T-helper 2 cell (primary cell): Measurements from ENCODE around the gene PLXNA2.

Source experiments
- DNase-seq, 5 experiments: peaks; one replicate each; pipeline versions ENCODE4 v3.0.0 to v3.0.0-alpha.2; 2012 to 2022

PLXNA2 gene

DNA sequence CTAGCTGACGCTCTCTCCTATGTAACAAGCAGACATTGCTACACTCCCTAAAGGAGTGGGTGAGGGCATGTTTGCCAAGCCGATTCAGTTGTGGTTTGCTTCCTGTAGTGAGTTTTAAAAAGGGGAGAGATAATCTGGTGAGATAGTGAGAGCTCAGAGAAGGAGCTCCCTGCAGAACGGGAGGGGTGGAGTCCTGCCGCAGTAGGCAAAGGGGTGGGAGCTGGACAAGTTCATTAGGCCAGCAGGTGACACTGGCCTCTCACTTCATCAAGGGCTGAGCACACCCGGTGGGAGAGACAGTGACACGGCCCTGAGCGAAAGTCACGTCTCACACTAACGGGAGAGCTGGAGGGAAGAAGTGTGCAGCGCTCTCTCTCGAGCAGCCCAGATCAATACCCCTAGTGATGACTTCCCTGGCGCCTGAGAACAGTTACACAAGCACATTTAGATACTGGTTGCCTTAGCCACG is 189.2 kb downstream of the PLXNA2 start:
- no peak for DNase-seq

DNA sequence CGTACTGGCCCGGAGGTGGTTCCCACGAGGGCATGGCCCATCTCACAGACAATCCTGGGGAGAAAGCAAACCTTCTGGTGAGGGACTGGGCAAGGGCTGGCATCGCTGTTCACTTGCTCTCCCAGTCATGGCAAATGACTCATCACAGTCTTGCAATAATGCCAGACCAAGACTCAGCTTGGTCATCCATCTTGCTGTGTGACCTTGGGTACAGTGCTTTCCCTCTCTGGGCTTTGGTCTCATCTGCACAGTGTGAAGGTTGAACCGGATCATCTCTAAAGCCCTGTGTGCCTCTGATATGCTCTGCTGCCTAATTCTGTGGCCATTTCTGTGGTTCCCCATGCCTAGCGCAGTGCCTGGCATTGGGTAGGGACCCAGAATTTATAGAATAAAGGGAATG is 189.7 kb downstream of the PLXNA2 start:
- DNase-seq: no peak

DNA sequence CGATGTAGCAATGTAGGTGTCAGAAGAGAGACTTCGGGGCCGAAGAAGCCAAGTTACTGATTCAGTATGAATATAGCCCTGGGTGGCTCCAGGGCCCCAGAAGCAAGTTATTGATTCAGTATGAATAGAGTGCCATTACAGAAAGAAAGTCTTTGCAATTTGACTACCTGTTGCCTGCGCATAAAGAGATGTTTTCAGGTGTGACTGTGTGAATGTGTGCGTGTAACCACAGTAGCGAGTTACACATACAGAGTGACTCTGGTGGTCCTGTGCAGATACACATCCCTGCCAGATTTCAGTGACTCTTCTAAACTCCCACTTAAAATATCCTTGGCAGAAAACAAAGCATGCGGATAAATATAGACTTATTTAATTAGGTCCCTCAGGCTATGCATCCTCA is 190.5 kb downstream of the PLXNA2 start:
- no peak for DNase-seq

DNA sequence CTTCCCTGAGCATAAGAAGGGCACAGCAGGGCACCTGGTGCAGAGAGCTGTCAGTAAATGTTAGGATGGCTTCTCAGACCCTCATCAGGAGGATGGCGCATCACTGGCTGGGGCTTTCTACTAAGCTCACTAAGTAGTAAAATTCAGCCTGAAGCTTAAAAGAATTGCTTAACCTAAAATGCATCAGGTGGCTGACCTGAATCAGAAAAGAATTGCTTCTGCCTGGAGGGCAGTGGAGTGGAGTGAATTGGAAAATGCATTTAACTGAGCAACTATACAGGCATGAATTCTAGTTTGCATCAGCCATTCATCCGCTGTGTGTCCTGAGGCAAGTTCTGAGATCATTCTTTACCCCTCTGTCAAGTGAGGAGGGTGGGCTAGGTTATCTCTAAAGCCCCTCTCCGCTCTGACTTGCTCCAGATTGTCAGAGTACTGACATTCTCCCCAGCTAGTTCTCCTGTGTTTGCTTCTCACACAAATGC is 191.2 kb downstream of the PLXNA2 start:
- no peak for DNase-seq

DNA sequence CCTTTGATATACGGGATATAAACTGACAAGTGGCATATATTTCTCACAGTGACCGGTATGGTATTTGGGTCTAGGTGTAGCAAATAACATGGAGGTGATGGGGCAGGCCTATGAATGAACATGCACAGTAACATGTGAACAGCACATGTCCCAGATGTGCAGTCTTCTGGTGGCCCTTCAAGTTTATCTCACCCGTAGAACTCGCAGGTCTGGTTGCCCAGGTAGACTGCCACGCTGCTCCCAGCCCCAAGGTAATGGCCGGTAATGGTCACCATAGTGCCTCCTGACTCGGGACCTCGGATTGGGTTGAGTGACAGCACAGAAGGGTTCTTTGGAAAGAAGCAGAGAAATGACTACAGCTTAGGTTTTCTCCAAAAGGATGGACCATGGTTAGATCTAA is 192.0 kb downstream of the PLXNA2 start:
- DNase-seq: no peak

DNA sequence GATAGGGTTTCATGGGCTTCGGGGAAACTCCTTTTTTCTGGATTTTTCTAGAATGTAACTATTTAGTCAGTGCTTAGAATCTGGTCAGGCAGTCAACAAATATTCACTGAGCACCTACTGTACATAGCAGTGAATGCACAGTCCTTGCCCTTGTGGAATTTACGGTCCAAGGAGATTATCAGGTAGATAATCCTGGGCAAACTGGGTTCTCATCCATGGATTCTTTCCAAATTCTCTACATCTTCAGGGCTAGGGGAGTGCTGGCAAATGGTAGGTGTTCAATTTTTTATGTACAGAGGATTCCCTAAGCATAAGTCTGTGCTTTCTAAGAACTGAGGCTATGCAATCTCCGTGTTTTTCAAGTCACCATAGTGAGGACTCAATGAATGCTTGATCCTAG is 192.5 kb downstream of the PLXNA2 start:
- no peak for DNase-seq

DNA sequence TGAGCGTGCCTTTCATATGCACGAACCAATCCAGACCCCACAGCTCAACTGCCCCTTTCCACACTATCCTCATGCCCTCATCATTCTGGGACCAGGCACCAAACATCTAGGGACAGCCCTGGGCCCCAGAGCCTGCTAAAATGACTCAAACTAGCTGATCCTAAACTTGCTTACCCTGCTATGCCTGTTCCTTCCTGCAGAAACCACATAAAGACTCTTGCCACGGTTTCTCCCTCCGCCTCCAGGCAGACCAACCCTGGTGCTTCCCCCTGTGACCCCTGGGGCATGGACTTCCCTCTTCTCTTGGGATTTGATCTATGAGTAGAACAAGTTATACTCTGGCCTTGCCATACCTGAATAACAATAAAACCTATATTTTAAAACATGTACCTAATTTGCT is 195.3 kb downstream of the PLXNA2 start:
- DNase-seq: no peak

DNA sequence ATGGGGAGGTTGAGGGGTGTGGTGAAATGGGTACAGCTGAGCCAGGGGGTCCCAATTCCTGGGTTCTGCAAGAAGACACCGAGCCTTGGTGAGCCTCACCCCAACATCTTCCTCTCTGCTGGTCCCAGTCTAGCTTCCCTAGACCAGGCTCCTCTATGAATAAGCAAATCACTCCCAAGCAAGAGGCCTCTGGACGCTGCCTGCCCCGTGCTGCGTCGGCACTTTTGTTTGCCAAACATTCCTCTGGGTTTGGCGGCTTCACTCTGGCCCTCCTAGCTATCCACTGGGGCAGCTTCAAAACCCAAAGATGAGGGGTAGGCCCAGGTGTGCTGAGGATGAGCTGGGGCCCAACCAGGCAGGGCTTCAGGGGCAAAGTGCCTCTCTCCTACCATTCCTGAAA is 196.2 kb downstream of the PLXNA2 start:
- no peak for DNase-seq

GRCh38 chr1:208047476-208047934 is 196.7 kb downstream of the PLXNA2 start:
- no peak for DNase-seq

DNA sequence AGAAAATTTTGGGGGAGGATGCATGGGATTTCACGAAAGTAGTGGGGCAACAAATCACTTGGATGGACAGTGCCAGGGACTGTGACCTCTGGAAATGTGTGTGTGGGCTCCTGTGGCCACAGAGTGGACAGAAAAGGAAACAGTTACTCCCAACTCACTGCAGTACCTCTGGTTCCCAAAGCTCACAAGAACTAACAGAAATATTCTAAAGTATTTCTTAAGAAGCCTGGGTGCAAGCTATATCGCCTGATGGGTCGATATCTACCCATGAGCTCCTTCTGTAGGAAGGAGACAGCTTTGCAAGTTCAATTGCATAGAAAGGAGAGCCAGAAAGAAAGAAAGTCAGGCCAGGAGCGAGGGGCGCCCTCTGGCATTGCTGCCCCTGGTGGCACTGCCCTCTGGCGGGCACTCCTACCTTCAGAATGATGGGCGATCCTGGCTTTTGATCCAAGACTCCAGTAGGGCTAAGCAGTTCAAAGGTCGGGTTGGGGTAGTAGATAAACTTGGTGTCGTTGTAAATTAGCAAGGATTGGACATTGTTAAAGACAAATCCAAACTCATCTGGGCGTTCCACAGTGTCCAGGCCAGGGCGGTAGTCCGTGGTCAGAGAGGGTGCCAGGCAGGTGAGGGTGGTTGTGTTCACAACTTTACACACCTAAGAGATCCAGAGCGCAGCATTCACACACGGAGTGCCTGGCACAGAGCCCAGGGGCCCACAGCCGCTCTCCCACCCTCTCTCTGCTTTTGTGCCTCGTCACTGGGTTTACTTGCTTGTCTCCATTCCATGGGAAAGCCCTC is 198.5 kb downstream of the PLXNA2 start:
- DNase-seq: no peak

DNA sequence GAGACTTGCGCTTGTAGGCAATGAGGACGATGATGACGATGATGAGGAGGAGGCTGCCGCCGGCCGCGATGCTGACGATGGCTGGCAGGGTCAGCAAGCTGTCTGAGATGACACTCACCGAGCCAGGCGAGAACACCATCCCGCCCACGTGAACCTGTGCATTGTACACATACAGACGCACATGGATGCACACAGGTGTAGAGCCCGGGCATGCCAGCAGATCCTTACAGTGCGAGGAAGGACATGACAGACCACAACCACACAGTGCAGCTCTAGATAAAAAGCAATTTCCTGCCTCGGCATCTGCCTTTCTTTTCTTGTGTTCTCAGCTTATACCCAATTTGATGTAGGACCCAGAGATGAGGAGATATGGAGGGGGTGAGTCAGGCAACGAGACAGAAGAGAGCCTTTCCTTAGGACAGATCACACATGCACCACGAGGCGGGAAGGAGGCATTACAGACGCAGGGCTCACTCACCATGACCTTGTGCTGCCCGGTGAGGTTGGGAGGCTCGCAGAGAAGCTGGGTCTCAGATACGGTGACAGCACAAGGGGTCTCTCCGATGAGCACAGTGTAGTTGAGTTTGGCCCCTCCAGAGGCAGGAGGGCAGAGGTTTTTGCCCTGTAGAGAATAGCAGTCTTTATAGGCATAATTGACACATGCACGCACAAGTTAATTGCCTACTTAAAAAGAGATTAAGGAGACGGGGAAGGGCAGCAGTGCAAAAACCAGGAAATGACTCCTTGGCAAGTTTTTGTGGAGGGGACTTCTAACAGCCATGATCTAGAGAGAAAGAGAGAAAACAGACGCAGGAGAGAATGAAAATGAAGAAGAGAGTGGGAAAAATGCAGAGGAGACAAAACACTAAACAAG is 199.4 kb downstream of the PLXNA2 start:
- DNase-seq: peak in 1 of 5 experiments; percentile 49

DNA sequence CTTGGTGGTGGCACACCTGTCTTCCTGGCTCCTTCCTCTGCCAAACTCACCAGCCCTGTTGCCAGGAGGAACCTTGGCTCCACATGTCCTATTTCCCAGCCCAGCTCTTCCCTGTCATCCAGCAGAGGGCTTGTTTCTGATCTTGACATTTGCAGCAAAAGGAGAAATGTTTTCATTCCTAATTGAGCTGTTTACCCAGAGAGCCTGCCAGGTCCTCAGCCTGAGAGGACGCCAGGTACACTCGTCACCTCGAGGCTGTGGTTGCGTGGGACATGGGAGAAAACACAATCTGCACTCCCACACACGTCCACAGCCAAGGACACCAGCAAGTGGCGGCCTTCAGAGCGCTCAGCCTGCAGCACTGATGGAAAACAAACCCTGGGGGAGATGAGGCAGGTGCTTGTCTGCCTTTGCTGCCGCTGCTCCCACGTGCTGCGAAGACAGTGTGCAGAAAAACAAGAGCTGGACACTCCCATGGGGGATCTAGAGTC is 200.4 kb downstream of the PLXNA2 start:
- DNase-seq: no peak

GRCh38 chr1:208042868-208043267 is 201.3 kb downstream of the PLXNA2 start:
- no peak for DNase-seq

GRCh38 chr1:208042041-208042615 is 202.1 kb downstream of the PLXNA2 start:
- DNase-seq: no peak

GRCh38 chr1:208041505-208041904 is 202.7 kb downstream of the PLXNA2 start:
- no peak for DNase-seq

DNA sequence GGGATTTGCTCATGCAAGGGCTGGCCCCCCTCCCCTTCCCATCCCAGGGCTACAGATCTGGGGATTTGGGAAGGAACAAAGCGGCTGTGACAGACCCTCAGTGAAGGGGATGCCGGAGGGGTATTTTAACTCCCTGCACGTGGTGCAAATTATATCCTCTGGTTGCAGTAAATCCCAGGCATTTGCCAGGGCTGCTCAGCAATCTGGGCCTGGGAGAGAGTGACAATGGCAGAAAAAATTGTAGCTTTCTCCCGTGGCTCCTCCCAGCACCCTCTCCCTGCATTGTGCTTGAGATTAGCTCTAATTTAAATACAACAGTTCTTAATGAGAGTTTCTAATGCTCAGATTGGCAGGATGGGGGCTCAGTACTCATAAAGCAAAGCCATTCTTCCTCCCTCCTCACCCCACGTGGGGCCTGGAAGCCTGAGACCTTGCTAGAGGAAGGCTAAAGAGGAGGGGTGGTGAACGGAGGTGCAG is 203.3 kb downstream of the PLXNA2 start:
- no peak for DNase-seq

- no peak for DNase-seq
Observed at GRCh38 chr1:208039536-208040332, 204.4 kb downstream of the PLXNA2 start.

DNA sequence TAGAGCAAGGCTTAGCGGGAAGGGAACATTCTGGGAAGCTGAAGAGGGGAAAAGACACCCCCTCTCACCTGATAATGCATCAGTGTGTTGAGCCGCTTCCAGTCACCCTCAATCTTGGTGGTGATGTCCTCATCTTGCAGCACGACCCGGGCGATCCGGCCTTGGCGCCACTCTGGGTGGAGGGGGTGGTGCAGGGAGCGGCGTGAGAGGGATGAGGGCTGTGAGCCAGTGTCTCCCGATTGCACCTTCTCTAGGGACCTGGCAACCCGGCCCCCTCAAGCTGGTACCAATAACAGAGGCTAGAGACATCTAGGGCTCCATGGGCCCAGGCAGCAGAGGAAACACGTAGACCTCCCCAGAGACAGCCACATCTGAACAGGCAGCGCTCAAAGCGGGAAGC is 205.9 kb downstream of the PLXNA2 start:
- no peak for DNase-seq

DNA sequence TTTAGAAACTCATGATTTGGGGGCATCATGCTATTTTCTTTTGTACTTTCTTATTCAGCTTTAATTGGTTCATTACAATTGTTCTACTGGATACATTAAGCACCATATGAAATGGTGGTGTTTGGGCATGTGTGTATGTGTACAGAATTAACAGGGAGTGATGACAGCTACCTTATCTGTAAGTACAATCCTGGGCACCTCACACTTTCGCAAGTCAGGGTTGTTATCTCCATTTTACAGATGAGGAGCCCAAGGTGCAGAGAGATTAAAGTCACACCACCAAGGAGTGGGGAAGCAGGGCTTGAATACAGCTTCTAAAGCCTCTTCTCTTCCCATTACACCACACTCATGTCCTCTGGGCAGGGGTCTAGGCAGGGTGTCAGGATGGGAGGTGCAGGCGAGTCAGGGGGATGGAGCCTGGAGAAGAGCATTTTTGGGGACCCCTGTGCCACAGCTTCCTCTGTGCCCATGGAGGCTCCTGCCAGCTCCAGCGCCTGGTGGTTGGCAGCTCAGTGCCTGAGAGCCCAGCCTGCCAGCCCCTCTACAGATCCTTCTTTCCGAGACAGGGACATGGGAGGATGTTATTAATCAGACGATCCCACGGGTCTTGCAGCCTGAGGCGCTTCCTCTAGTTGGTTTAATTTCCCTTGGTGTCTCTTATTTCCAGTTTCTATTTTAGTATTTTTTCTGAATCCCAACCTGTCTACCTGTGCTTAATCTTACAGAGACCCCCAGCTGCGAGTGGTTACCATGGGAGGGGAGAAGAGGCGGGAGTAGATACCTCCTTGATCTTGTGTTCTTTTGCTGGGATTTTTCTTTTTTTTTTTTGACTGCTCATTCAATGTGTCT is 207.0 kb downstream of the PLXNA2 start:
- DNase-seq: no peak

- DNase-seq: no peak
Observed at GRCh38 chr1:208036106-208036808, 207.9 kb downstream of the PLXNA2 start.
